ENCODE results near the gene FBF1.
A peak's percentile ranks its signal among the peaks of the same experiment; 100 is the strongest.
"Not testable (repeated sequence)": the region's sequence is repeated elsewhere in the genome, so short reads cannot be mapped to it uniquely, and the experiment has no call there.

FBF1 gene

DNA sequence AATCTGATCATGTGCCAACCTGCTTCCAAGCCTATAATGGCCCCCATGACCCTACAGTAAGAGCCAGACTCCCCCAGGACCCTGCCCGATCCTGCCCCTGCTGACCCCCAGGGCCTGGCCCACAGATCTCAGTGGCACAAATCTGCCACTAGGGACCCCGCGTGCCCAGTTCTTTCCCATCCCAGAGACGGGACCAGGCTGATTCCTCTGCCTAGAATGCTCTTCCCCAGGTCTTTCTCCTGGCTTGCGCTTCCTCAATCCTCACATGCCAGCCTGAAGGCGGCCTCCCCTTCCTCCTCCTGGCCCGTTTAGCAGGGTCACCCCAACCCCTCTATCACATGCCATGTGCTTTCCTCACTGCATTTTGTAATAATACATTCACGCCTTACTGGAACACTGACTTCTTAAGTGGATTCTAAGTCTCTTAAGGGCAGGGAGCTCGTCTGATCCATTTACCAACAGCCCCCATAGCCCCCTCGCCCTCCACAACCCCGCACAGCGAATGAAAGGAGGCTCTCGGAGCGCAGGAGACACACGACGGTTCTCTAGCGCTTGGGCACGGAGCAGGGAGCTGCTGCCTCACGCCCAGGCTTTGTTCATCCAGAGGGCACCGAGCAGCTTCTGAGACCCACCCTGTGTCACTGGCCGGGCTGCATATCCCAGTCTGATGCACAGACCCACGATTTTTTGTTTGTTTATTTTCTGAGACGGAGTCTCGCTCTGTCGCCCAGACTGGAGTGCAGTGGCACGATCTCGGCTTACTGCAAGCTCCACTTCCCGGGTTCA is 45.3 kb downstream of the FBF1 start:
- peak; percentile 56 for DNase-seq

DNA sequence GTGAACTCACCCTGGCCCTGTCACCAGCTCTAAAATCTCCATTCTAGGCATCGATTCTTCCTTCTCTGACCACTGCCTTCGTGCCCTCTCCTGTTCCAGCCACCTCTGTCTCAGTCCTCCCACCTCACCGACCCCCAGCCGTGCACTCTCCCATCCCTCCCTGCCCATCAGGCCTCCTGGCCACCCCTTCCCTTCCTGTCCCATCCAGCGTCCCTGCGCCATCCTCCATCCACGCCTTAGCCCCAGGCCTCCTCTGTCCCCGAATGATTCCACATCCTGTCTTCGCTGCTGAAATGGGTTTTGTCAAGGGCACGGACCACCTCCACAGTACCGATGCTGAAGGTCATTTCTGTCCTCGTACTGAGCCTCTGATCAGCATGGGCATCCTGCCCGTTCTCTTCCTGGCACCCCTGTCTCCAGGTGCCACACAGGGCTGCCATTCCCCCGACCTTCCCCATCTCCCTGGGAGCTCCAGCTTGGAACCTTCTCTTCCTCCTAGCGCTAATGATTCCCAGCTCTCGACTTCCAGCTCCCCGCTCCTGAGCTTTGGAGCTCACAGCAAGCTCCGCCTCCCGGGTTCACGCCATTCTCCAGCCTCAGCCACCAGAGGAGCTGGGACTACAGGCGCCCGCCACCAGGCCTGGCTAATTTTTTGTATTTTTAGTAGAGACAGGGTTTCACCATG is 46.7 kb downstream of the FBF1 start:
- DNase-seq, result no peak

DNA sequence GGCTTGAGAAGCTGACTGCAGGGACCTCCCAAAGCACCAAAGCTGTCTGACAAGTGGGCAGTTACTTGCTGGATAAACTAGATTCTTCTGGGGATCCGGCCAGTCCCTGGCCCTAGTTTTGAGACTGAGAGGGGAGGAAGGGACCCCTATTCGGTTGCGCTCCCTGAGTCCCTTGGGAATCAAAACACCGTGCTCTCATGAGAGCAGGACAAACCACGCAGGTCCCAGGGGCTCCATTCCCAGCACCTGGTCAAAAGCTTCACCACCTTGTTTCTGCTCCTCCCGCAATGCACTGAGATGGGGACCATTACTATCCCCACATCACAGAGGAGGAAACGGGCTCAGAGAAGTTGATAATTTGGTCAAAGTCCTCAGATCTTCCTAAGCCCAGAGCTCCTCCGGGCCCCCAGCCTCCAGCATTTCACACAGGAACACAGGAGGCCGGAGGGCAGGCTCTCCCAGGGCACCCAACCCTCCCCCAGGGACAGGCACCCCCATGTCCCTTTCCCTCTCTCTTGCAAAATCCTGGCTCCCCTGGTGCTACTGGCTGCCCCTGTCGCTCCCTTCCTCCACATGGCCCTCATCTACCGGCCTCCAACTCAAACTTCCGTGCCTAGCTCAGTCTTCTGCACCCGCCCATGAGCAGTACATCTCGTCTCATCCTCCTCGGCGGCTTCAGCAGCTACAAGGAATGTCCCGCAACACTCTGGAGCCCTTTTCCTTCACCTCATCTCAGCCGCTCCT is 47.4 kb downstream of the FBF1 start:
- no peak for DNase-seq

DNA sequence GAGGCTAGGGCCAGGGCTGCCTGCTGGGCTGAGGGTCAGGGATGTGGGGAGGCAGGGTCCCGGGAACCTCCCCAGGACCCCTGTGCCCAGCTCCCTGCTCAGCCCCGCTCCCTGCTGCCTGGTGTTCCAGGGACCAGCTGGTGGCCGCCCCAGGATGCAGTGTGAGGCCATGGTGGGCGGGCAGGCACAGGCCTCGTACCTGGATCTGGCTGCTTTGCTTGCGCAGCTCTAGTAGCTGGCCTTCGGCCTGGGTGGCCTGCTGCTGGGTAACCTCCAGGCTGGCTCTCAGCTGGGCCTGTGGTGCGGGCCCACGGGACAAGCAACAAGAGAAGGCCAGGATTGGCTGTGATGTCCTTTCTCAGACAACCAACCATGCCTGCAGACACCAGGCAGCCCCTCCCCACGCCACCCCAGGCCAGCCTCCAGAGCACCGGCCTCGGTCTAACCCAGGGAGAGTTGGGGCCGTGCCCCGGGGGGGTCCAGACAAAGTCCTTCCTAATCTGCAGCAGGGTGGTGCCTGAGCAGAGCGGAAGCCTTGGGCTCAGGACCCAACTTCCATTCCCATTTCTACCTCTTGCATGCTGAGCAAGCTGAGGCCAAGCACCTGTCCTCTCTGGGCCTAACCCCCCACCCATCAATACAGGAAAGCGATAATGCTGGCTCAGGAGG is 48.2 kb downstream of the FBF1 start:
- DNase-seq, result no peak

DNA sequence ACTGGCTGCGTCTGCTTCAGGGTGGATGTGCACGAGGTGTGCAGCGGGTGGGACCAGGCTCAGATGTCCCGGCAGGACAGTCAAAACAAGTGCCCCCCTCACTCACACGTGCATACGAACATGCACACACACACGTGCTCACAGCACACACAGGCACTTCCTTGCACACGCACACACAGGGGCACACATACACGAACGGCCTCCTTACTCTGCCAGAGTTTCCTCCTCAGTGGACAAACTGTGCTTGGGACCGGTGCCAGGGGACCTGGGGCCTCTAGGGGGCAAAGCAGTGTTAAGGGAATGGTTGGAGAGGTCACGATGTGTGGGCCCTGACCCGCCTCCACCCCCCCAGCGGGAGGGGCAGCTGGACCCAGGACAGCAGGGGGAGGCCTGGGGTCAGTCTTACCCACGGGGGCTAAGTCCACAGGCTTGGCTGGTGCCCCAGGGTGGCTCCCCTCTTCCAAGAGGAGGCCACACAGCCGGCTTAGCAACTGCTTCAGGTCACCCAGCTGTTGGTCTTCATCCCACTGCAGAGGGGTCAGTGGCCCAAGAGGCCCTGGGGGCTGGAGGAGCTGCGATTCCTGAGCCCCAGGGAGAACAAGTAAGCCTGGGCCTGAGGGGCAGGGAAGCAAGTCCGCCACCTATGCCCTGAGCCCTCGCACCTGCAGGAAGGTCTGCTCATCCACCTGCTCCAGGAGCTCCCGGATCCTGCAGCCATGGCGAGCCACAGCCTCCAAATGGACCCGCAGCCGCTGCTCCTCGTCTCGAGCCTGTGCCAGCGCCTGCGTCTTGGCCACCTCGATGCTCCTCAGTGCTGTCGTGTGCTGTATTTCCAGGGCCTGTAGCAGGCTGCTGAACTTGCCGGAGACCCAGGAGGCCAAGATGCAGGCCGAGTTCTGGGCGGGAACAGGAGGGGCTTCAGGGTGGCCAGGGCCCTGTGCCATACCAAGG is 49.0 kb downstream of the FBF1 start:
- DNase-seq, result no peak

DNA sequence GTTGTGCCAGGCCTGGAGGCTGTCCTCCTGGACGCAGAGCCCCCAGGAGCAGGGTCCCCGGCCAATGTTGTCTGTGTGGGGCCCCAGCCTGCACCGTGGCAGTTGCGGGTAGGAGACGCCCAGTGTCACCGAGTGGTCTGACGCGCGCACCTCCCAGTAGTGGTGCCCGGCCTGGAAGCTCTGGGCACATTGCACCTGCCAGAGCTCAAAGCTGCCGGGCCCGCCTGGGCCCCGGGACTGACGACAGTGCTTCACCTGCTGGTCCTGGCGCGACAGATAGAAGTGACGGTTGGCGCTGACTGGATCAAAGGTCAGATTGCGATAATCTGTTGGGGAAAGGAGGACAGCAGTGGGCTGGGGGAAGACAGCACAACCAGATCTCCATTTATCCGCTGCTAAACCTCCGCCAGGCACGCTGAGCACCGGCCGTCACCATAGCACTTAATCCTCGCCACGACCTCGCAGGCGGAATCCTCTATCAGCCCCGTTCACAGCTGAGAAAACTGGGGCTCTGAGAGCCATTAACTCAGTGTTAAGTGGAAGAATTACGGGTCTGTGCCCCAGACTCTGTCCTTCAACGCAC is 49.7 kb downstream of the FBF1 start:
- no peak for DNase-seq

DNA sequence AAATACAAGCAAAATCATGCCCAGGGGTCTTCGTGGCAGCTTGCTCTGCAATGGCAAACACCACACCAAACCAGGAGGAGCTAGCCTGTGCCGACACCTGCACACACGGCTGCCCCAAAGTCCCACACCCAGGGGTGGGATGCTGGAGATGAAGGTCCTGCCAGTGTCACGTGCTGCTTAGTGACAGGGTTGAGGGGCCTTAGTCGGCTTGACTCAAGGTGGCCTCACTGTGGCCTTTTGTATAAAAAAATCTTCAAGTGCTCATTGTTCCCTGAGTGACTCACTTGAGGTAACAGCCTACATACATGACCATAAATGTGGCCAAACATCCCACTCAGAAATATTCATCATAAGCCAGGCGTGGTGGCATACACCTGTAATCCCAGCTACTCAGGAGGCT is 51.4 kb downstream of the FBF1 start:
- no peak for DNase-seq

DNA sequence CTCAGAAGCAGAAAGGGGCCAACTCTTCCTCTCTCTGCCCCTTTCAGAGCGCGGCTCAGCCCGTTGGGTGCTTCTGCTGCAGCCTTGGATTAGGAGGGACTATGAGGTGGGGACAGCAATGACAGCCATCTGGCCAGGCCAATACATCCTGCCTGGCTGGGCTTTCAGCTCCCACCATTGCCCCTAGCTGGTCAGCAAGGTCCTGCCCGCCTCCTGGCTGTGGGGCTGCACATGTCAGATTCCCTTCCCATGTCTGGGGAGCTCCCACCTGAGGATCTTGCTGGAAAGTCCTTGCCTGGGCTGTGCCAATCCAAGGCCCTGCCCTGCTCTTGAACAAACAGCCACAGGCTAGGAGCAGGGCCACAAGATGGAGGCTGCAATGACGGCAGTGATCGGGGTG is 52.4 kb downstream of the FBF1 start:
- DNase-seq, result no peak

DNA sequence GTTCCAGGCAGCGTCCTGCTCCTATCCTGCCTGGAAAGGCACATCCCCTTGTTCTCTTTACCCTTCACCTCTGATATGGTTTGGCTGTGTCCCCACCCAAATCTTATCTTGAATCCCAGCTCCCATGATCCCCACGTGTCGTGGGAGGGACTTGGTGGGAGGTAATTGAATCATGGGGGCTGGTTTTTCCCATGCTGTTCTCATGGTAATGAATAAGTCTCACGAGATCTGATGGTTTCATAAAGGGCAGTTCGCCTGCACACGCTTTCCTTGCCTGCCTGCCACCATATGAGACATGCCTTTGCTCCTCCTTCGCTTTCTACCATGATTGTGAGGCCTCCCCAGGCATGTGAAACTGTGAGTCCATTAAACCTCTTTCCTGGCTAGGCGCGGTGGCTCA is 55.0 kb downstream of the FBF1 start:
- not testable (repeated sequence) for DNase-seq

DNA sequence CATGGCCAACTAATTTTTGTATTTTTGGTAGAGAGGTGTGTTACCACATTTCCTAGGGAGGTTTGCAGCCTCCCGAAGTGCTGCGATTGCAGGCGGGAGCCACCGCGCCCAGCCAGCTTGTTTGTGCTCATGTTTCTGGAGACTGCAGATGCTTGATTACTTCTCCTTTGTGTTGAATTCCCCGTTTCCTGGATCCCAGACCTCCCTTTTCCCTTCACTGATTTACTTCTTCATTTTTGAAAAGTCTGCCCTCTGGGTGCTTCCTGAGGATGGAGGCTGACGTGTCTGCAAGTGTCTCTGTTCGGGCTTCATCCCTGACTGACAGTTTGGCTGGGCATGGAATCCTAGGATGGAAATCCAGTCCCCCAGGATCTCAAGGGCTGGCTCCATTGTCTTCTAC is 55.4 kb downstream of the FBF1 start:
- no peak for DNase-seq

DNA sequence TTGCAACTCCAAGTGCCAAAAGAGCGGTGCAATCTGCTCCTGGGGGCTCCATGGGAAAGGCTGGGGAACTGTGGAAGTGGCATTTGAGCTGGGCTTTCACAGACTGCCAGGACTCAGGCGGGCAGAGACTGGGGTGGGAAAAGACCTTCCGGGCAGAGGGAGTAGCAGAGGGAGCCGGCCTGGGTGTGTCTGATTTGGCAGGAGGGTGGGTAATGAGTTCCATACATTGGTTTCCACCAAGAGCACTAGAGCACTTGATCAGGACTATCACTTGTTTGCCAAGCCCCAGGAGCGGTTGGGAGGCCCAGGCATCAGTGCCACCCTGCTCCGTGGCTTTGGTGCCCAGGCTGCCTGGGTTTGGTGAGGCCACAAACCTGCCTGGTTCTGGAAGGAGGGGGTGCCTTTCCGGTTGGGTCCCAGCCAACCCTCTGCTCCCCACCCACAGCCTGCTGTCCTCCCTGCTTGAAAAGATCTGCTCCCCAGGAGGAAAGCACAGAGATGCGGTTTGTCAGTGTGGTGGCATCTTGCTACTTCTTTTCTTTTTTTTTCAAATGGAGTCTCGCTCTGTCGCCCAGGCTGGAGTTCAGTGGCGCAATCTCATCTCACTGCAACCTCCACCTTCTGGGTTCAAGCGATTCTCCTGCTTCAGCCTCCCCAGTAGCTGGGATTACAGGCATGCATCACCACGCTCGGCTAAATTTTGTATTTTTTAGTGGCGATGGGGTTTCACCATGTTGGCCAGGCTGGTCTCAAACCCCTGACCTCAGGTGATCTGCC is 59.0 kb downstream of the FBF1 start:
- no peak for DNase-seq

DNA sequence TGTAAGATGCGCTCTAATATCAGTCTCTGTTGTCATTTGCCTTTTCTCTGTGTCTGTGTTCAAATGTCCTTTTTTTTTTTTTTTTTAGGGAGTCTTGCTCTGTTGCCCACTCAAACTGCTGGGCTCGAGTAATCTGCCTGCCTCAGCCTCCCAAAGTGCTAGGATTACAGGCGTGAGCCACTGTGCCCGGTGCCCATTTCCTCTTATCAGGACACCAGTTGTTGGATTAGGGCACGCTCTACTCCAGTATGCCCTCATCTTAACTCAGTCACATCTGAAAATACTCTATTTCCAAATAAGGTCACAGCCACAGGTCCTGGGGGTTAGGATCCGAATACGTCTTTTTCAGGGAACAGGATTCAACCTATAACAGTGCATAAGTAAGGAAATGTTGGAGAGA is 60.6 kb downstream of the FBF1 start:
- no peak for DNase-seq

DNA sequence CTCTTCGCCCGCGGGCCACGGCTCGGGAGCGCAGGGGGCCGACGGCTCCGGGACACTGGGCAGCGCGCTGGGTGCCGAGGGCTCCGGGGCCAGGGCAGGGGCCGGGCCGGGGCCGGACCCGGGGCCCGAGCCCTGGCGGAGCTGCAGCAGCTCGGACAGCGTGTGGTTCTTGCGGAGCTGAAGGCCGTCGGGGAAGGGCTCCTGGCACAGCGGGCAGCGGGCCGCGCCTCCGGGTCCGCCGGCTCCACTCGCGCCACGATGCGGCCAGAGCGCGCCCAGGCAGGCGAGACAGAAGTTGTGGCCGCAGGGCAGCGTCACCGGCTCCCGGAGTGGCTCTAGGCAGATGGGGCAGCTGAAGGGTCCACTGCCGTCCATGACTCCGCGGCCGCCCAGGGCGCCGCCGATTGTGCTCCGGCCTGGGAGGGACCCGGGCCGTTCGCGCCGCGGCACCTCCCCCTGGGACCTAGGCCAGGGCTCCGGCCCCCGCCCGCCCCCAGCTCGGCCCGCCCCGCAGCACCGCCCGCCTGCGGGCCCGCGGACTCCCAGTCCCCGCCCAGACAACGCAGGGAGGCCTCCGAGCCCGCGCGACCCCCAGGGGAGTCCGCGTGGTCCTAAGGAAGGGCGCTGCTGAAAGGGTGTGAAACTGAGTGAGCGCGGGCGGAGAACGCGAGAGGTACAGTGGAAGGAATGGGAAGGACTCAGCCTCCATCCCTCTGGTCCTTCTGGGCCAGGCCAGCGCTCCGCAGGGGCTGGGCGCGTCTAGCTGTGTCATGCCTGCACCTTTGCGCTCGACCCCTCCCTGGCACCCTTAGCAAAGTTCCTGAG is 62.5 kb downstream of the FBF1 start, which contains the start of gene TRIM47:
Gene TRIM47 (minus strand): TSS at position 408 of the 825 bp plus-strand sequence. CDS start 33 bp downstream, at position 375.
- peak; percentile 69 for DNase-seq

DNA sequence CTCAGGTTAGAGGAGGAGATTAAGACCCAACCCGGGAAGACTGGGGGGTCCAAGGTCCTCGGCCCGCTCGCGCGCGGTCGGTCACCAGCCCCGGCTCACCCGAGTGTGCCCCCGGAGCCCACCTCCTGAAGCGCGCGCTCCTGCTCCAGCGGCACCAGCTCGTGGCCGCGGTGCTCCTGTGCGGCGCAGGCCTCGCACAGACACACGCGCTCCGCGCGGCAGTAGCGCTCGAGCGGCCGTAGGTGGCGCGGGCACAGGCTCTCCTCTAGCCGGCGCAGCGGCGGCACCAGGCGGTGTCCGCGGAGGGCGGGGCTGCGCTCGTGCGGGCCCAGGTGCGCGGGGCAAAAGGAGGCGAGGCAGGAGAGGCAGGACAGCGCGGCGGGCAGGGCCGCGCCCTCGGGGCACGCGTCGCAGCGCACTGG is 63.1 kb downstream of the FBF1 start:
- peak; percentile 75 for DNase-seq

DNA sequence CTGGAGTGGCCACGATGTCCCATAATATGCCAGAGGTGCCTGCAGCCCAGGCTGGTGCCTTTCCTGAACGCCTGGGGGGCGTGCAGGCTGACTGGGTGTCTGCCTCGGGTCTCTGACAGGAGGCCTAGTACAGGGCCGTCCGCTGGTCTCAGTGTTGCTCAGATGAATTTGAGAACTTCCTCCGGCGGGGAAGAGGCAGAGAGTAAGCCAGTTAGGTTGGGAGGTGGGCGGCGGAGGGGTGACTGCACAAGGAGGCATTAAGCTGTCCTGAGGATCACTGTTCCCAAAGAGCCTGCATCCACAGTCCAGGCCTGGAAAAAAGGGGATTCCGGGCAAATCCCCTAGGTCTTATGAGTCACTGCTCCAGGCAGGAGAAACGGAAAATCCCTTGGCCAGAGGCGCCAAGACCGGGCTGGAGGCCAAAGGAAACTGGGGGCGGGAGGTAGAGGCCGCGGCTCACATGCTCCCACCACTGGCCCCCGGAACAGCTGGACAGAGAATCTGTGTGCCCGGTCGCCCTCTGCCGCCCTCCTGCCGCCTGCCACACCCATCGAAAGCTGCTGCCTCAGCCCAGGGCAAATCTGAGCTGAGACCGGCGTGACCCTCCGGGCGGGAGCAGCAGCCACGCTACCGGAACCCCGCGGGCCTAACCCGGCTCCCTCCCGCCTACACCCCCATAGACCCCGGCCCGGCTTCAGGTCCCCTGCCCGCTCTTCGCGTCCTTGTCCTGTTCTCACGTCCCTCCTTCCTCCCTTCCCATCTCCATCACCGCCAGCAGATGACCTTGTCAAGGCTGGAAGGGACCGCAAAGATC is 63.7 kb downstream of the FBF1 start:
- peak; percentile 95 for DNase-seq

DNA sequence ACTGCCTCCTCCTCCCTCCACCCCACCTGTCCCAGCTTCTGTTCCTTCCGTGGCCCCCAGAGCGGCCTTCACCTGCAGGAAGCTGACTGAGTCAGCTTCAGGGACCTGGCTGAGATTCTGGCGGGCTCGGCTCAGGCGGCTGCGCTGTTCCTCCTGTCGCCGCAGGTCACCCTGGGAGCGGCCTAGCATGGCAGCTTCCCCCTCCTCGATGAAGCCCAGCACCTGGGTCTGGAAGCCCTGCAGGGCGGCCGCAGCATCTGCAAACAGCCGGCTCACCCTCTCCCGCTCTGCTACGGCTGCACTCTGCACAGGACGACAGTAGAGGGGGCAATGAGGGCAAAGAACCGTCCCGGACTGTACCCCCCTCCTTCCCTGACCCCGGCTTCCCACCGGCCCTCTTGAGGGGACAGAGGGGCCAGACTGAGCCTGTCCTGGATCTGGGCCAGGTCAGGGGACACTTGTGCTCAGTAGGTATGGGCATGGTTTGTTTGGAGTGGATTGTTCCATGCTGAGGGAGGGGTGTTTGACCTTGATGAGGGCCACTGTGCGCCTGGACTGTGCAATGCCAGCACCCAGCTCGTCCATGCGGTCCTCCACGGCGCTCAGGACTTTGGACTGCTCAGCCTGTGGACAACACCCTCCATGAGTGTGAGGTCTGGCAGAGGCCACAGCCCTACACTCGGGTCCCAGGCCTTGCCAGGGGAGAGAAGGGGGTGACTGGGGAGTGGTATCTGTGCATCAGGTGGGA is 64.5 kb downstream of the FBF1 start:
- no peak for DNase-seq

DNA sequence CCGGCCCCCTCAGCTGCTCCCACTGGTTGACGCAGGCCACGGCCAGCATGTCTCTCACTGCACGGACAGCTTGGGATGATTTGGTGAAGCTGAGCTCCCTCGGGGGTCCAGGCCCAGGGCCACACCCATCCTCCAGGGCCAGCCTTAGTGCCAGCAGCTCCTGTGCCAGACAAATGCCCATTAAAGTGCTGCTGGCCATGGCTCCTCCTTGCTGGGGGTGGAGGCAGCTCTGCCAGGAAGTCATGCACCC is 65.0 kb downstream of the FBF1 start:
- no peak for DNase-seq
